Neural crest cell (in vitro differentiated cells): ENCODE results near the gene TRABD2B. TPM values are rescaled to one million over a fixed set of nuclear protein-coding genes. Genes with fewer than 3 reads are reported as not detected.

Experiments
- DNase-seq: peaks from one replicate; pipeline ENCODE4 v3.0.0; 2021; ENCODE audit warnings: low read depth, mixed read lengths, low spot score
- H3K27ac Mint-ChIP-seq: one replicate; pipeline ENCODE4 v1.8.0; 2021; ENCODE audit warnings: mild to moderate bottlenecking, mixed read lengths; ENCODE audit not compliant: unreplicated experiment
- H3K27me3 Mint-ChIP-seq: 2 replicates; pipeline ENCODE4 v1.8.0; 2021; ENCODE audit warnings: low read depth, mild to moderate bottlenecking, mixed read lengths
- H3K36me3 Mint-ChIP-seq: 2 replicates; pipeline ENCODE4 v1.8.0; 2021; ENCODE audit warnings: low read depth, mild to moderate bottlenecking, mixed read lengths
- H3K4me1 Mint-ChIP-seq: 2 replicates; pipeline ENCODE4 v1.8.0; 2021; ENCODE audit warnings: mixed read lengths
- H3K4me3 Mint-ChIP-seq: one replicate; pipeline ENCODE4 v1.8.0; 2021; ENCODE audit warnings: mild to moderate bottlenecking, mixed read lengths
- H3K9me3 Mint-ChIP-seq: 2 replicates; pipeline ENCODE4 v1.8.0; 2021; ENCODE audit warnings: mixed read lengths
- total RNA-seq: library from RNA; stranded (reverse); gene quantifications from 2 replicates; pipeline ENCODE4 v1.2.1, GENCODE V29; 2021
- TF ChIP-seq, protein P1 (sequence below): fragments of 200-600 bp; sonication (generic); conservative IDR thresholded peaks from 2 replicates; pipeline ENCODE4 v1.5.0; 2021; ENCODE audit warnings: antibody characterized with exemption, mild to moderate bottlenecking

The TRABD2B gene
- total RNA-seq, 1 donor from 2014 or later: 0.49 TPM

- no peak for DNase-seq
- Mint-ChIP-seq H3K27me3 (peaks cover 5% of the 10 kb centered on the region), H3K27ac (no peak overlapping the region), H3K4me1 (no peaks in the 10 kb centered on the region), H3K4me3 (no peak overlapping the region), H3K36me3 (no peaks in the 10 kb centered on the region), H3K9me3 (no peaks in the 10 kb centered on the region)
- TF ChIP-seq, protein P1, sequence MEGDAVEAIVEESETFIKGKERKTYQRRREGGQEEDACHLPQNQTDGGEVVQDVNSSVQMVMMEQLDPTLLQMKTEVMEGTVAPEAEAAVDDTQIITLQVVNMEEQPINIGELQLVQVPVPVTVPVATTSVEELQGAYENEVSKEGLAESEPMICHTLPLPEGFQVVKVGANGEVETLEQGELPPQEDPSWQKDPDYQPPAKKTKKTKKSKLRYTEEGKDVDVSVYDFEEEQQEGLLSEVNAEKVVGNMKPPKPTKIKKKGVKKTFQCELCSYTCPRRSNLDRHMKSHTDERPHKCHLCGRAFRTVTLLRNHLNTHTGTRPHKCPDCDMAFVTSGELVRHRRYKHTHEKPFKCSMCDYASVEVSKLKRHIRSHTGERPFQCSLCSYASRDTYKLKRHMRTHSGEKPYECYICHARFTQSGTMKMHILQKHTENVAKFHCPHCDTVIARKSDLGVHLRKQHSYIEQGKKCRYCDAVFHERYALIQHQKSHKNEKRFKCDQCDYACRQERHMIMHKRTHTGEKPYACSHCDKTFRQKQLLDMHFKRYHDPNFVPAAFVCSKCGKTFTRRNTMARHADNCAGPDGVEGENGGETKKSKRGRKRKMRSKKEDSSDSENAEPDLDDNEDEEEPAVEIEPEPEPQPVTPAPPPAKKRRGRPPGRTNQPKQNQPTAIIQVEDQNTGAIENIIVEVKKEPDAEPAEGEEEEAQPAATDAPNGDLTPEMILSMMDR: no peak
Measured at GRCh38 chr1:47927165-47927564, 70.0 kb downstream of the TRABD2B start.

DNA sequence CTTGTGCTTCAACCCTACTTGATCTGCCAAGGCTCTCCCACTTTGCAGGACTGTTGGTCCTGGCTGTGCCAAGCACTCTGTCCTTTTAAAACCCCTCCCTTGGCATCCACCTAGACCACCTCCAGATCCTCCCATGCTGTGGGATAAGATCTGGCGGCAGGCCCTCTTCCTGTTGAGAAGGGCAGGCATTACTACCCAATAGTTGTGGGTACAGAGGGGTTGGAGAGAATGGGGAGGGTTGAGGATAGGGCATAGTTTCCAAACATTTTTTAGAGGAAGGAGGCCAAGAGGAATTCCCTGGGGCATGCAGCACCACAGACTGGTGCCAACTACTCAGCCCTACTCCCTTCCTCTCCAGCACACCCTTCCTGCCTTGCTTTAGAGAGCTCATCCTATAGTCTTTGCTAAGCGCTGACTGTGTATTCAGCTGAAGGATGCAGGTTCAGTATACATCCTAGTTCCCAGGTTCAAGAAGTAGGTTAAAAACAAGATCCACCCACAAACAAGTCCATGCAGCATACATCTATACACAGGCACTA is 70.7 kb downstream of the TRABD2B start:
- Mint-ChIP-seq H3K36me3 (no peaks in the 10 kb centered on the region), H3K4me3 (no peak overlapping the region), H3K9me3 (no peaks in the 10 kb centered on the region), H3K27ac (no peak overlapping the region), H3K27me3 (peaks cover 3% of the 10 kb centered on the region), H3K4me1 (no peaks in the 10 kb centered on the region)
- TF ChIP-seq, protein P1: no peak
- no peak for DNase-seq

DNA sequence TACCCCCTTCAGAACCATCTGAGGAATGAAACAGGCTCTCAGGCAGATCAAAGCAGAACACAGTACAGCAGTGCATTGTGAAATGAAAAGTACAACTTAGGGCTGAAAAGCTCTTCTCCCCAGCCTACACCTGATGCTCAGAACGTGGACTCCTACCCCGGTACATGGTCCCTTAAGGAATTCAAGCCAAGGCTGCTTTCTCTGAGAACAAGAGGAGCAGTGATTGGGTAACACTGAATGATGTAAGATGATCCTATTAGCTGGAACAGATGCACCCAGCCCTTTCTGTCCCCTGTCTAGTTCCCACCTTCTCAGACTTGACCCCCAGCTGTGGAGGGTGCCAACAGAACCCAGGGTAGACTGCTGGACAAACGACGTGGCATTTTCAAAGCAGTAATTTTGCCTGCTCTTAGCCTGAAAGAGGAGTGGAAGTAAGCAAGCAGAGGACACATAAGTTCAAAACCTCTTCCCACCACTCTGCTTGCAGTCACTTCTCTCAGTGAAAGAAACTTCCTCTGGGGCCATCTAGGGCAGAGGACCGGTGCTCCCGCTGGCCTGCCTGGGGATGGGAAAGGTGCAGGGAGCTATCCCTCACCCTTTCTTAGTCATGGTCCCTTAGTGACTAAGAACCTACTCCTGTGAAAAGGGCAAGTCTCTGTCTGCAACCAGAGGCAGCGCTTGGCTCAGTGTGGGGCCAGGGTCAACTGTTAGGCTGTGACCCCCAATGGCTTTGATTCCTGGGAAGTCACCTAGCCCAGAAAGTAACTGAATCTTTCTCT is 72.7 kb downstream of the TRABD2B start:
- Mint-ChIP-seq H3K4me1 (no peaks in the 10 kb centered on the region), H3K9me3 (no peaks in the 10 kb centered on the region)

GRCh38 chr1:47921935-47922415 is 75.2 kb downstream of the TRABD2B start:
- Mint-ChIP-seq H3K9me3 (no peaks in the 10 kb centered on the region), H3K27ac (no peak overlapping the region), H3K36me3 (no peaks in the 10 kb centered on the region), H3K4me1 (no peaks in the 10 kb centered on the region), H3K4me3 (no peak overlapping the region), H3K27me3 (peaks cover 3% of the 10 kb centered on the region)
- no peak for DNase-seq
- TF ChIP-seq, protein P1: no peak

More for the DNA sequence above, 72.7 kb downstream of the TRABD2B start:
- H3K4me3 Mint-ChIP-seq: no peak overlapping the region
- peaks cover 3% of the 10 kb centered on the region for H3K27me3 Mint-ChIP-seq
- H3K27ac Mint-ChIP-seq: no peak overlapping the region
- DNase-seq: no peak
- TF ChIP-seq, protein P1: no peak
- no peaks in the 10 kb centered on the region for H3K36me3 Mint-ChIP-seq

GRCh38 chr1:47919113-47919833 is 77.9 kb downstream of the TRABD2B start:
- Mint-ChIP-seq H3K36me3 (no peaks in the 10 kb centered on the region), H3K9me3 (no peaks in the 10 kb centered on the region), H3K27ac (no peak overlapping the region), H3K27me3 (peaks cover 3% of the 10 kb centered on the region), H3K4me1 (peaks cover 12% of the 10 kb centered on the region), H3K4me3 (no peak overlapping the region)
- DNase-seq: no peak
- TF ChIP-seq, protein P1: no peak
